Panc1 (cell line): Measurements from ENCODE around the gene WDR90. TPM values are rescaled to one million over a fixed set of nuclear protein-coding genes. Genes with fewer than 3 reads are reported as not detected.

Experiments
- ATAC-seq: fragments of 200-7000 bp; cut with Tn5 transposase; 2 replicates; pipeline ENCODE4 v1.9.1; 2020; ENCODE audit warnings: mild to moderate bottlenecking, moderate library complexity
- BruUV-seq: library from RNA; stranded (reverse); fragments of 400-500 nt; replicated peaks from 2 replicates; lab custom pipeline; 2021; lab: Mats Ljungman, UMichigan
- CTCF ChIA-PET: fragments of 300-600 bp; sonication (Branson Sonifier 250); formaldehyde crosslinking; loops from one replicate; lab custom pipeline; 2022; ENCODE audit warnings: antibody characterized with exemption; lab: Charles Lee
- POLR2A ChIA-PET: fragments of 300-600 bp; sonication (Branson Sonifier 250); formaldehyde crosslinking; loops from one replicate; lab custom pipeline; 2022; ENCODE audit warnings: antibody characterized with exemption; lab: Charles Lee
- DNase-seq: peaks from one replicate; pipeline ENCODE4 v3.0.0-alpha.2; 2010; ENCODE audit warnings: low read depth, low spot score
- H3K27ac ChIP-seq: 2 replicates; pipeline ENCODE4 v1.5.1; 2011; ENCODE audit warnings: mild to moderate bottlenecking, low read length, inconsistent platforms
- H3K27me3 ChIP-seq: fragments of 200-500 bp; sonication (Bioruptor generic); 2 replicates; pipeline ENCODE4 v1.6.0; 2014; ENCODE audit warnings: low read length, inconsistent platforms; ENCODE audit not compliant: control insufficient read depth, insufficient read depth
- H3K36me3 ChIP-seq: fragments of 200-500 bp; sonication (Bioruptor generic); 2 replicates; pipeline ENCODE4 v1.5.1; 2014; ENCODE audit warnings: inconsistent platforms, mild to moderate bottlenecking, low read length, moderate library complexity; ENCODE audit not compliant: control insufficient read depth, insufficient read depth
- H3K4me1 ChIP-seq: 2 replicates; pipeline ENCODE4 v1.5.1; 2011; ENCODE audit warnings: inconsistent platforms, mild to moderate bottlenecking, low read length, moderate library complexity; ENCODE audit not compliant: control insufficient read depth, insufficient read depth
- H3K4me3 ChIP-seq, 2 experiments: 2 replicates each; pipeline ENCODE4 v1.5.1; 2011 to 2012; ENCODE audit warnings: low read depth in 2 of 2, low read length in 2 of 2, mild to moderate bottlenecking in 2 of 2, inconsistent platforms in 1 of 2, moderate library complexity in 1 of 2
- H3K9me3 ChIP-seq: fragments of 200-500 bp; sonication (Bioruptor generic); 2 replicates; pipeline ENCODE4 v1.5.1; 2014; ENCODE audit warnings: low read depth, mild to moderate bottlenecking, inconsistent platforms, low read length, moderate library complexity; ENCODE audit not compliant: control insufficient read depth, insufficient read depth
- POLR2AphosphoS5 ChIP-seq: IDR thresholded peaks from 2 replicates; pipeline ENCODE4 v1.6.1; 2012; ENCODE audit warnings: mild to moderate bottlenecking, low read depth, low read length, moderate library complexity
- SIN3A ChIP-seq: IDR thresholded peaks from 2 replicates; pipeline ENCODE4 v1.6.1; 2012; ENCODE audit warnings: low read depth, mild to moderate bottlenecking, low read length, moderate library complexity, borderline replicate concordance; ENCODE audit not compliant: insufficient read depth
- TCF7L2 ChIP-seq: IDR thresholded peaks from 2 replicates; pipeline ENCODE4 v1.6.1; 2011; ENCODE audit warnings: mild to moderate bottlenecking, low read depth, low read length, inconsistent platforms
- in situ Hi-C: cut with HindIII; loops from 2 replicates; pipeline ENCODE4 v1.10.0; 2016; ENCODE audit warnings: low sequenced_read_pairs, low pct_unique_long_range_greater_than_20kb
- intact Hi-C: fragments of 100-400 bp; cut with micrococcal nuclease; formaldehyde crosslinking; loops from one replicate; pipeline ENCODE4 v1.10.0; 2022; ENCODE audit not compliant: unreplicated experiment
- total RNA-seq: library from RNA; stranded (reverse); gene quantifications from one replicate; pipeline ENCODE4 v1.2.1, GENCODE V29; 2021; ENCODE audit not compliant: unreplicated experiment
- TF ChIP-seq, protein P1 (sequence below), 2 experiments: IDR thresholded peaks; 2 replicates each; pipeline ENCODE4 v1.6.1; 2011 to 2012; ENCODE audit warnings: low read depth in 2 of 2, control low read depth in 1 of 2, low read length in 1 of 2, mild to moderate bottlenecking in 1 of 2, moderate library complexity in 1 of 2; ENCODE audit not compliant: insufficient read depth in 1 of 2
- TF ChIP-seq, protein P2 (sequence below): fragments of 450-650 bp; IDR thresholded peaks from 2 replicates; pipeline ENCODE4 v1.5.1; 2017; ENCODE audit warnings: mild to moderate bottlenecking

WDR90 gene
- total RNA-seq, 1 experiment from 2014 or later: 58.9 TPM

GRCh38 chr16:703406-703805 is 54.2 kb downstream of the WDR90 start:
- peaks cover 5% of the 10 kb centered on the region; the same call in 1 of the 2 replicates for H3K36me3 ChIP-seq
- H3K4me1 ChIP-seq: peaks cover 6% of the 10 kb centered on the region
- in situ Hi-C loops: no loop called here
- no peak for ATAC-seq
- no TSS peak for BruUV-seq
- intact Hi-C loops: no loop called here
- H3K27me3 ChIP-seq: no peaks in the 10 kb centered on the region
- H3K4me3 ChIP-seq: no peak overlapping the region
- no peaks in the 10 kb centered on the region for H3K9me3 ChIP-seq
- TF ChIP-seq POLR2AphosphoS5 (no peak), SIN3A (no peak), TCF7L2 (no peak)
- TF ChIP-seq, protein P1, sequence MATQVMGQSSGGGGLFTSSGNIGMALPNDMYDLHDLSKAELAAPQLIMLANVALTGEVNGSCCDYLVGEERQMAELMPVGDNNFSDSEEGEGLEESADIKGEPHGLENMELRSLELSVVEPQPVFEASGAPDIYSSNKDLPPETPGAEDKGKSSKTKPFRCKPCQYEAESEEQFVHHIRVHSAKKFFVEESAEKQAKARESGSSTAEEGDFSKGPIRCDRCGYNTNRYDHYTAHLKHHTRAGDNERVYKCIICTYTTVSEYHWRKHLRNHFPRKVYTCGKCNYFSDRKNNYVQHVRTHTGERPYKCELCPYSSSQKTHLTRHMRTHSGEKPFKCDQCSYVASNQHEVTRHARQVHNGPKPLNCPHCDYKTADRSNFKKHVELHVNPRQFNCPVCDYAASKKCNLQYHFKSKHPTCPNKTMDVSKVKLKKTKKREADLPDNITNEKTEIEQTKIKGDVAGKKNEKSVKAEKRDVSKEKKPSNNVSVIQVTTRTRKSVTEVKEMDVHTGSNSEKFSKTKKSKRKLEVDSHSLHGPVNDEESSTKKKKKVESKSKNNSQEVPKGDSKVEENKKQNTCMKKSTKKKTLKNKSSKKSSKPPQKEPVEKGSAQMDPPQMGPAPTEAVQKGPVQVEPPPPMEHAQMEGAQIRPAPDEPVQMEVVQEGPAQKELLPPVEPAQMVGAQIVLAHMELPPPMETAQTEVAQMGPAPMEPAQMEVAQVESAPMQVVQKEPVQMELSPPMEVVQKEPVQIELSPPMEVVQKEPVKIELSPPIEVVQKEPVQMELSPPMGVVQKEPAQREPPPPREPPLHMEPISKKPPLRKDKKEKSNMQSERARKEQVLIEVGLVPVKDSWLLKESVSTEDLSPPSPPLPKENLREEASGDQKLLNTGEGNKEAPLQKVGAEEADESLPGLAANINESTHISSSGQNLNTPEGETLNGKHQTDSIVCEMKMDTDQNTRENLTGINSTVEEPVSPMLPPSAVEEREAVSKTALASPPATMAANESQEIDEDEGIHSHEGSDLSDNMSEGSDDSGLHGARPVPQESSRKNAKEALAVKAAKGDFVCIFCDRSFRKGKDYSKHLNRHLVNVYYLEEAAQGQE (IDR thresholded peaks at IDR 0.05; ENCODE audit: insufficient read depth in 1 of 2, low read depth in 2 of 2, low read length in 1 of 2): no peak
- TF ChIP-seq, protein P2, sequence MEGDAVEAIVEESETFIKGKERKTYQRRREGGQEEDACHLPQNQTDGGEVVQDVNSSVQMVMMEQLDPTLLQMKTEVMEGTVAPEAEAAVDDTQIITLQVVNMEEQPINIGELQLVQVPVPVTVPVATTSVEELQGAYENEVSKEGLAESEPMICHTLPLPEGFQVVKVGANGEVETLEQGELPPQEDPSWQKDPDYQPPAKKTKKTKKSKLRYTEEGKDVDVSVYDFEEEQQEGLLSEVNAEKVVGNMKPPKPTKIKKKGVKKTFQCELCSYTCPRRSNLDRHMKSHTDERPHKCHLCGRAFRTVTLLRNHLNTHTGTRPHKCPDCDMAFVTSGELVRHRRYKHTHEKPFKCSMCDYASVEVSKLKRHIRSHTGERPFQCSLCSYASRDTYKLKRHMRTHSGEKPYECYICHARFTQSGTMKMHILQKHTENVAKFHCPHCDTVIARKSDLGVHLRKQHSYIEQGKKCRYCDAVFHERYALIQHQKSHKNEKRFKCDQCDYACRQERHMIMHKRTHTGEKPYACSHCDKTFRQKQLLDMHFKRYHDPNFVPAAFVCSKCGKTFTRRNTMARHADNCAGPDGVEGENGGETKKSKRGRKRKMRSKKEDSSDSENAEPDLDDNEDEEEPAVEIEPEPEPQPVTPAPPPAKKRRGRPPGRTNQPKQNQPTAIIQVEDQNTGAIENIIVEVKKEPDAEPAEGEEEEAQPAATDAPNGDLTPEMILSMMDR: no peak
- POLR2A ChIA-PET: no interaction called here
- CTCF ChIA-PET: no interaction called here
- DNase-seq: no peak
- H3K27ac ChIP-seq: no peak overlapping the region

GRCh38 chr16:704047-704446 is 54.9 kb downstream of the WDR90 start:
- in situ Hi-C loops: no loop called here
- H3K27me3 ChIP-seq: no peaks in the 10 kb centered on the region
- peaks cover 6% of the 10 kb centered on the region for H3K4me1 ChIP-seq
- H3K4me3 ChIP-seq: peak overlapping the region; percentile 55 to 56; a peak in 2 of 4 replicates
- BruUV-seq: no TSS peak
- peaks cover 5% of the 10 kb centered on the region; the same call in 1 of the 2 replicates for H3K36me3 ChIP-seq
- intact Hi-C loops: no loop called here
- ATAC-seq (no peak), DNase-seq (no peak)
- ChIA-PET POLR2A (no interaction called here), CTCF (no interaction called here)
- TF ChIP-seq, protein P1 (IDR thresholded peaks at IDR 0.05; ENCODE audit: insufficient read depth in 1 of 2, low read depth in 2 of 2, low read length in 1 of 2): no peak
- no peak for TF ChIP-seq SIN3A
- TF ChIP-seq TCF7L2: no peak
- no peaks in the 10 kb centered on the region for H3K9me3 ChIP-seq
- H3K27ac ChIP-seq: no peak overlapping the region
